Colonic mucosa (tissue), 4 donors: ENCODE data around the gene UTP3. TPM values are rescaled to one million over a fixed set of nuclear protein-coding genes. Genes with fewer than 3 reads are reported as not detected.
"Not testable (repeated sequence)": the region's sequence is repeated elsewhere in the genome, so short reads cannot be mapped to it uniquely, and the experiment has no call there.

ENCODE experiments used
- DNase-seq: peaks from one replicate; pipeline ENCODE4 v3.0.0-alpha.2; 2020
- H3K27ac ChIP-seq: fragments of 200-600 bp; one replicate; pipeline ENCODE4 v1.8.0; 2021
- H3K27me3 ChIP-seq: fragments of 200-600 bp; one replicate; pipeline ENCODE4 v1.8.0; 2021
- H3K36me3 ChIP-seq: fragments of 200-600 bp; one replicate; pipeline ENCODE4 v1.8.0; 2021
- H3K4me1 ChIP-seq: fragments of 200-600 bp; one replicate; pipeline ENCODE4 v1.8.0; 2021; ENCODE audit warnings: mild to moderate bottlenecking
- H3K4me3 ChIP-seq: fragments of 200-600 bp; one replicate; pipeline ENCODE4 v1.8.0; 2021
- H3K9ac ChIP-seq, 2 donors: one replicate each; pipeline ENCODE4 v1.7.0; 2013; ENCODE audit warnings: control low read depth in 2 of 2, low read depth in 2 of 2, low read length in 2 of 2
- H3K9me3 ChIP-seq: fragments of 200-600 bp; one replicate; pipeline ENCODE4 v1.8.0; 2021
- CTCF ChIP-seq: fragments of 200-600 bp; IDR thresholded peaks from one replicate; pipeline ENCODE4 v1.8.0; 2022; ENCODE audit warnings: antibody characterized with exemption, mild to moderate bottlenecking
- intact Hi-C: fragments of 100-400 bp; cut with DNase I; formaldehyde crosslinking; loops from one replicate; pipeline ENCODE4 v1.14.1; 2022
- total RNA-seq, 2 donors: library from RNA; stranded (reverse); fragmentation: NEBNext Ultra II Directional in 1 of 2; extraction: Animal tissue kit (Norgen Biotek cat#: 25700) in 1 of 2; gene quantifications; one replicate each; pipeline ENCODE4 v1.2.1, GENCODE V29; 2021
- donor health status: healthy.
- donor health status: DM: no; HTN: no; CAD: no.
- donor health status: DM: no; HTN: no; CAD: no.

UTP3 gene
- total RNA-seq, 2 donors from 2014 or later = 20.0 to 22.8 TPM

GRCh38 chr4:70734971-70735370, 46.6 kb downstream of the UTP3 start:
- Histone ChIP-seq H3K9me3 (no peaks in the 10 kb centered on the region), H3K4me3 (peak overlapping the region; percentile 31), H3K36me3 (no peaks in the 10 kb centered on the region), H3K9ac (peak overlapping the region in 1 of 2 donors; percentile 65), H3K4me1 (peaks cover 7% of the 10 kb centered on the region), H3K27ac (peak overlapping the region; percentile 81), H3K27me3 (no peaks in the 10 kb centered on the region)
- DNase-seq = no peak
- TF ChIP-seq CTCF = no peak
- intact Hi-C loops = no loop called here

GRCh38 chr4:70735915-70736314, 47.6 kb downstream of the UTP3 start:
- H3K9me3 ChIP-seq, intact Hi-C loops, H3K4me1 ChIP-seq, H3K4me3 ChIP-seq, H3K9ac ChIP-seq, H3K36me3 ChIP-seq, H3K27me3 ChIP-seq: not testable (repeated sequence)
- peak; percentile 51 for DNase-seq
- TF ChIP-seq CTCF = peak; percentile 25
- H3K27ac ChIP-seq = peak overlapping the region; percentile 81

- H3K4me3 ChIP-seq = no peak overlapping the region
- intact Hi-C loops = no loop called here
- H3K9me3 ChIP-seq = no peaks in the 10 kb centered on the region
- H3K36me3 ChIP-seq = no peaks in the 10 kb centered on the region
- no peak overlapping the region for H3K9ac ChIP-seq
- DNase-seq = no peak
- H3K4me1 ChIP-seq = peaks cover 7% of the 10 kb centered on the region
- H3K27me3 ChIP-seq = no peaks in the 10 kb centered on the region
- H3K27ac ChIP-seq = no peak overlapping the region
- TF ChIP-seq CTCF = no peak
These were observed 48.7 kb downstream of the UTP3 start for GRCh38 chr4:70737006-70737405.

GRCh38 chr4:70737409-70737808, 49.1 kb downstream of the UTP3 start:
- H3K27me3 ChIP-seq = no peaks in the 10 kb centered on the region
- no peaks in the 10 kb centered on the region for H3K36me3 ChIP-seq
- H3K4me1 ChIP-seq = peaks cover 7% of the 10 kb centered on the region
- no peak overlapping the region for H3K9ac ChIP-seq
- no peaks in the 10 kb centered on the region for H3K9me3 ChIP-seq
- intact Hi-C loops = no loop called here
- TF ChIP-seq CTCF = no peak
- no peak for DNase-seq
- no peak overlapping the region for H3K27ac ChIP-seq
- H3K4me3 ChIP-seq = no peak overlapping the region

GRCh38 chr4:70739496-70740337, 51.4 kb downstream of the UTP3 start:
- Histone ChIP-seq H3K4me1 (peaks cover 7% of the 10 kb centered on the region), H3K9ac (no peak overlapping the region), H3K9me3 (no peaks in the 10 kb centered on the region), H3K36me3 (no peaks in the 10 kb centered on the region), H3K4me3 (no peak overlapping the region), H3K27ac (no peak overlapping the region), H3K27me3 (no peaks in the 10 kb centered on the region)
- intact Hi-C loops = no loop called here
- no peak for DNase-seq
- no peak for TF ChIP-seq CTCF

Other genes with a start within 250 kb of the UTP3 start
- gene MUC7, start 216.3 kb upstream of the UTP3 start, total RNA-seq = not detected
- gene AMTN, start 170.0 kb upstream of the UTP3 start, total RNA-seq = not detected
- not detected for gene AMBN, start 96.3 kb upstream of the UTP3 start, total RNA-seq
- gene ENAM, start 59.8 kb upstream of the UTP3 start, total RNA-seq = not detected
- 100 to 1,000 TPM; 392 to 396 TPM for gene JCHAIN, start 22.0 kb upstream of the UTP3 start, total RNA-seq
- 10 to 100 TPM; 28.8 to 29.4 TPM for gene RUFY3, start 33.4 kb downstream of the UTP3 start, total RNA-seq
- 100 to 1,000 TPM in 1 of 2 donors, 10 to 100 TPM in 1; 91.0 to 108 TPM for gene GRSF1, start 151.4 kb downstream of the UTP3 start, total RNA-seq
- gene MOB1B, start 213.8 kb downstream of the UTP3 start, total RNA-seq = 10 to 100 TPM; 11.0 to 15.6 TPM